Psoas muscle (tissue), 8 donors: Measurements from ENCODE around the gene SLC19A2. TPM values are rescaled to one million over a fixed set of nuclear protein-coding genes. Genes with fewer than 3 reads are reported as not detected.

Experiments
- ATAC-seq, 4 donors: fragments of 200-7000 bp; cut with Tn5 transposase; one replicate each; pipeline ENCODE4 v1.9.1; 2020; ENCODE audit warnings: moderate library complexity in 3 of 4, mild to moderate bottlenecking in 2 of 4
- DNase-seq, 2 donors: peaks; one replicate each; pipeline ENCODE4 v3.0.0-alpha.2; 2020
- H3K27ac ChIP-seq: fragments of 200-600 bp; one replicate; pipeline ENCODE4 v1.8.0; 2022
- H3K27me3 ChIP-seq, 3 donors: fragments of 200-600 bp in 1 of 3; one replicate each; pipeline versions ENCODE4 v1.6.1 to v1.8.0; 2013 to 2022; ENCODE audit warnings: low read length in 2 of 3, mild to moderate bottlenecking in 2 of 3, moderate library complexity in 1 of 3; ENCODE audit not compliant: insufficient read depth in 3 of 3
- H3K36me3 ChIP-seq, 2 donors: fragments of 200-600 bp in 1 of 2; one replicate each; pipeline versions ENCODE4 v1.6.1 to v1.8.0; 2013 to 2022; ENCODE audit warnings: low read depth in 1 of 2, mild to moderate bottlenecking in 1 of 2, moderate library complexity in 1 of 2; ENCODE audit not compliant: insufficient read depth in 1 of 2
- H3K4me1 ChIP-seq: fragments of 200-600 bp; one replicate; pipeline ENCODE4 v1.8.0; 2022
- H3K4me3 ChIP-seq: fragments of 200-600 bp; one replicate; pipeline ENCODE4 v1.8.0; 2022; ENCODE audit warnings: mild to moderate bottlenecking
- H3K9me3 ChIP-seq: fragments of 200-600 bp; one replicate; pipeline ENCODE4 v1.8.0; 2022
- CTCF ChIP-seq: fragments of 200-600 bp; IDR thresholded peaks from one replicate; pipeline ENCODE4 v1.8.0; 2022; ENCODE audit warnings: antibody characterized with exemption
- whole genome bisulfite sequencing, 3 donors: extraction: QIAGEN DNeasy Blood & Tissue Kit; methylation state at CpG; one replicate each; pipeline versions ENCODE4 v1.1.6 to v1.1.7; 2013; 5-methylcytosine and 5-hydroxymethylcytosine counted together
- intact Hi-C, 2 donors: fragments of 100-400 bp; cut with DNase I; formaldehyde crosslinking; loops; one replicate each; pipeline versions ENCODE4 v1.11.0 to v1.14.2; 2022
- polyA plus RNA-seq, 3 donors: library from polyadenylated mRNA; stranded (reverse); fragments of 200-250 nt; gene quantifications; one replicate each; pipeline ENCODE4 v1.2.3, GENCODE V29; 2013
- total RNA-seq, 4 donors: library from RNA; stranded (reverse); fragmentation: NEBNext Ultra II Directional in 2 of 4; extraction: Animal tissue kit (Norgen Biotek cat#: 25700) in 2 of 4; gene quantifications; one replicate each; pipeline versions ENCODE4 v1.2.1 to v1.2.4, GENCODE V29; 2021 to 2023
- donor health status: healthy with polysubstance abuse.
- donor health status: DM: no; HTN: no; CAD: no; lungs with moderate emphysema.
- donor health status: Bipolar disorder and iron deficiency.
- donor health status: healthy.
- donor health status: DM: yes; HTN: yes; CAD: no.
- donor health status: DM: no; HTN: no; CAD: no.
- donor health status: DM: no; HTN: no; CAD: no.
- donor health status: DM: yes; HTN: yes; CAD: no.

The SLC19A2 gene
- total and polyA plus RNA-seq, 7 donors, result 23.6 to 151 (median 135) TPM

- no peak for TF ChIP-seq CTCF
- Histone ChIP-seq H3K27ac (no peak overlapping the region), H3K4me3 (no peak overlapping the region), H3K9me3 (peaks cover 12% of the 10 kb centered on the region), H3K4me1 (no peaks in the 10 kb centered on the region), H3K36me3 (no peaks in the 10 kb centered on the region), H3K27me3 (peaks cover 0 to 4% (median 0%) of the 10 kb centered on the region in 3 donors)
- DNase-seq, result no peak
- 83 to 96% (median 93%) methylated on average over 2 of the region's 2 CpGs for WGBS, 3 donors
- intact Hi-C loops, result no loop called here
- ATAC-seq, result no peak
These were observed 32.8 kb downstream of the SLC19A2 start for GRCh38 chr1:169452921-169453320.

GRCh38 chr1:169451218-169451824 lies 34.4 kb downstream of the SLC19A2 start:
- H3K27ac ChIP-seq, result no peak overlapping the region
- ATAC-seq (no peak), DNase-seq (no peak)
- WGBS, 3 donors, result 69 to 82% (median 69%) methylated on average over 1 of the region's 1 CpG
- no peaks in the 10 kb centered on the region for H3K4me1 ChIP-seq
- intact Hi-C loops, result no loop called here
- H3K27me3 ChIP-seq, result peaks cover 0 to 4% (median 0%) of the 10 kb centered on the region in 3 donors
- H3K9me3 ChIP-seq, result no peaks in the 10 kb centered on the region
- no peaks in the 10 kb centered on the region for H3K36me3 ChIP-seq
- H3K4me3 ChIP-seq, result no peak overlapping the region
- TF ChIP-seq CTCF, result no peak

- ATAC-seq (no peak), DNase-seq (no peak)
- intact Hi-C loops, result no loop called here
- WGBS, 3 donors, result 55 to 63% (median 63%) methylated on average over 3 of the region's 3 CpGs
- Histone ChIP-seq H3K9me3 (no peaks in the 10 kb centered on the region), H3K4me1 (no peaks in the 10 kb centered on the region), H3K4me3 (no peak overlapping the region), H3K27ac (no peak overlapping the region), H3K36me3 (no peaks in the 10 kb centered on the region), H3K27me3 (peaks cover 0 to 2% (median 0%) of the 10 kb centered on the region in 3 donors)
- TF ChIP-seq CTCF, result no peak
These were observed 41.8 kb downstream of the SLC19A2 start for GRCh38 chr1:169443923-169444322.

GRCh38 chr1:169427081-169427641 lies 58.6 kb downstream of the SLC19A2 start, which contains the start of gene CCDC181:
CCDC181 (minus strand) TSS chr1:169427474; CDS start chr1:169424927, 2,547 bp downstream.
- no peaks in the 10 kb centered on the region for H3K4me1 ChIP-seq
- peaks cover 2% of the 10 kb centered on the region for H3K9me3 ChIP-seq
- H3K27ac ChIP-seq, result no peak within 1 kb of the TSS
- H3K27me3 ChIP-seq, result peaks cover 0 to 28% (median 3%) of the 10 kb centered on the region in 3 donors
- intact Hi-C loops, result no loop called here
- no peaks in the 10 kb centered on the region for H3K36me3 ChIP-seq
- H3K4me3 ChIP-seq, result peak within 1 kb of the TSS; percentile 60
- WGBS, 3 donors, result 1% methylated on average over 29 of the region's 29 CpGs
- ATAC-seq (peak in 3 of 4 donors; percentile 42 to 69 (median 46)), DNase-seq (peak; percentile 29 to 62)
- TF ChIP-seq CTCF, result no peak
